ENCODE measurements around the gene COL5A1.

Gene COL5A1

GRCh38 chr9:134728801-134729495 lies 87.3 kb downstream of the COL5A1 start:
- H3K4me3 ChIP-seq (ENCODE audit: control insufficient read depth, low read depth, low read length), result no peak overlapping the region
- DNase-seq (ENCODE audit: low read depth), result no peak
- no peak for TF ChIP-seq CTCF (conservative IDR thresholded peaks at IDR 0.05; ENCODE audit: control insufficient read depth, insufficient read depth, low read depth, low read length)

GRCh38 chr9:134730011-134730760 lies 88.6 kb downstream of the COL5A1 start:
- TF ChIP-seq CTCF (conservative IDR thresholded peaks at IDR 0.05; ENCODE audit: control insufficient read depth, insufficient read depth, low read depth, low read length), result no peak
- H3K4me3 ChIP-seq (ENCODE audit: control insufficient read depth, low read depth, low read length), result no peak overlapping the region
- DNase-seq (ENCODE audit: low read depth), result peak; percentile 71

- DNase-seq (ENCODE audit: low read depth), result no peak
- no peak for TF ChIP-seq CTCF (conservative IDR thresholded peaks at IDR 0.05; ENCODE audit: control insufficient read depth, insufficient read depth, low read depth, low read length)
- H3K4me3 ChIP-seq (ENCODE audit: control insufficient read depth, low read depth, low read length), result no peak overlapping the region
Measured at GRCh38 chr9:134730761-134731496, 89.3 kb downstream of the COL5A1 start.

- no peak overlapping the region for H3K4me3 ChIP-seq (ENCODE audit: control insufficient read depth, low read depth, low read length)
- TF ChIP-seq CTCF (conservative IDR thresholded peaks at IDR 0.05; ENCODE audit: control insufficient read depth, insufficient read depth, low read depth, low read length), result no peak
- DNase-seq (ENCODE audit: low read depth), result no peak
Measured at GRCh38 chr9:134731497-134732391, 90.1 kb downstream of the COL5A1 start.

GRCh38 chr9:134732392-134733110 lies 90.9 kb downstream of the COL5A1 start:
- no peak for TF ChIP-seq CTCF (conservative IDR thresholded peaks at IDR 0.05; ENCODE audit: control insufficient read depth, insufficient read depth, low read depth, low read length)
- no peak overlapping the region for H3K4me3 ChIP-seq (ENCODE audit: control insufficient read depth, low read depth, low read length)
- DNase-seq (ENCODE audit: low read depth), result no peak
